ENCODE results near the gene OTUB1. TPM values are rescaled to one million over a fixed set of nuclear protein-coding genes. Genes with fewer than 3 reads are reported as not detected.
A peak's percentile ranks its signal among the peaks of the same experiment; 100 is the strongest.

Gene OTUB1, protein sequence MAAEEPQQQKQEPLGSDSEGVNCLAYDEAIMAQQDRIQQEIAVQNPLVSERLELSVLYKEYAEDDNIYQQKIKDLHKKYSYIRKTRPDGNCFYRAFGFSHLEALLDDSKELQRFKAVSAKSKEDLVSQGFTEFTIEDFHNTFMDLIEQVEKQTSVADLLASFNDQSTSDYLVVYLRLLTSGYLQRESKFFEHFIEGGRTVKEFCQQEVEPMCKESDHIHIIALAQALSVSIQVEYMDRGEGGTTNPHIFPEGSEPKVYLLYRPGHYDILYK
- 10 to 100 TPM; 50.9 to 81.4 (median 79.3) TPM for total RNA-seq

DNA sequence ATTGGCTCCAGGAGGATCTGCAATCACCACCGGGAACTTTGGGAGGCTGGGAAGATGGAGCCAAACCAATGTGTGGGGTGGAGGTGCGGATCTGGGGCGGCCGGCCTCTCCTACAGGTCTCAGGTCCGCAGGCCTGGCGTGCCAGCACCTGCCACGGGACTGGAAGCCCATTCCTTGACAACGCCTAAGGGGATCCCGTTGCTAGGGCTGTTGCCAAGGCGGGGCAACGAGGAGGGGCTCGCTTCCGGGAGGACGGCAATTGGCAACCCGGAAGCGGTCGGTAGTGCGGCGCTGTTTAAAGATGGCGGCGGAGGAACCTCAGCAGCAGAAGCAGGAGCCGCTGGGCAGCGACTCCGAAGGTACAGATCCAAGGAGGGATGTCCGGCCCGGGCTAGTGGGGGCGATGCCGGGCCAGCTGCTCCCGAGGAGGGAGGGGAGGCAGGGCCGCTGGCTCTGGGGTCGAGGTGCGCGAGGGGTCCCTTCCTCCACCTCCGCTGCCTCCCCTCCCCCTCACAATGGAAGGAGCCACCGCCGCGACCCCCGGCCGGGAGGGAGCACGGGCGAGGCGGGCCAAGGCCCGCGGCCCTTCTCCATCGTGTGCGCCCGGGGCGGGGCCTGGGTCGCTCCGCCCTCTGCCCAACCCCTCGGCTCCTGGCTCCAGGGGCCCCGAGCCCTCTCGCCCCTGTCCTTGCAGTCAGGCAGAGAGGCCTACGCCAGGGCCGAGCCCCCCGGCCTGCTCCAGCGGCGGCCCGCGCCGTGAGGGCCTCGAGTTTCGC, at the start of gene OTUB1:
Gene OTUB1 (plus strand): TSS at position 283 of the 776 bp plus-strand sequence. CDS start 19 bp downstream, at position 302.
- intact Hi-C loops (cut with DNase I; ENCODE audit: low total_unique reads) = no loop called here

DNA sequence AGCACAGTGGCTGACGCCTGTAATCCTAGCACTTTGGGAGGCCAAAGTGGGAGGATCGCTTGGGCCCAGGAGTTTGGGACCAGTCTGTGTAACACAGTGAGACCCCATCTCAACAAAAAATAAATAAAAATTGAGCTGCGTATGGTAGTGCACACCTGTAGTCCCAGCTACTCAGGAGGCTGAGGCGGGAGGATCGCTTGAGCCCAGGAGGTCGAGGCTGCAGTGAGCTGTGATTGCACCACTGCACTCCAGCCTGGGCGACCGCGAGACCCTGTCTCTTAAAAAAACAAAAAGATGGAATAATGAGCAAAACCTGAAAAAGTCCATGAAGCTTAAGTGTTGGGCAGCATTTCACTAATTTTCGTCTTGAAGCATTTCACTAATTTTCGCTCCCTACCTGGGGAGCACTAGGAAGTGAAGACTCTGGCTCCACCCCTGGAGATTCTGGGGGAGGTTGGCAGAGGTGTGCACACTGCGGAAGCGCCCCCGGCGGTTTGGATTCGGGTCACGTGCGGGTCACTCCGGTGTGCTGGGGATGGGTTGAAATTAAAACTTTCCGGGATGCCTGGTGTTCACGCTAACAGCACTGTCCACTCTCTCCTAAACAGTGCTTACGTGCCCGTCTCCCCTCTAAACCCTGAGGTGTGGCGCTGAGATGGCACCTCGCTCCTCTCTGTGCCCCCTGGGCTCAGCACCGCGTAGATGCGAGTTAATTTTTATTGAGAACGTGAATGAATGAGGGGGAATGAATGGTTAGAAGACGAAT, 48.3 kb upstream of the OTUB1 start:
- DNase-seq (ENCODE audit: low spot score in 2 of 2) = no peak
- intact Hi-C loops (cut with DNase I; ENCODE audit: low total_unique reads) = loop anchor here (2.0 kb wide), 1 partner anchor 169 kb away; the partner anchor contains the start of gene ZFTA
- Histone ChIP-seq H3K27ac (peak overlapping the region; percentile 76 to 88), H3K4me3 (peak overlapping the region; percentile 68 to 76 (median 74)), H3K9me3 (no peaks in the 10 kb centered on the region), H3K4me1 (peaks cover 0 to 4% of the 10 kb centered on the region in 2 donors), H3K27me3 (no peaks in the 10 kb centered on the region), H3K36me3 (no peaks in the 10 kb centered on the region)
- TF ChIP-seq, protein P1, sequence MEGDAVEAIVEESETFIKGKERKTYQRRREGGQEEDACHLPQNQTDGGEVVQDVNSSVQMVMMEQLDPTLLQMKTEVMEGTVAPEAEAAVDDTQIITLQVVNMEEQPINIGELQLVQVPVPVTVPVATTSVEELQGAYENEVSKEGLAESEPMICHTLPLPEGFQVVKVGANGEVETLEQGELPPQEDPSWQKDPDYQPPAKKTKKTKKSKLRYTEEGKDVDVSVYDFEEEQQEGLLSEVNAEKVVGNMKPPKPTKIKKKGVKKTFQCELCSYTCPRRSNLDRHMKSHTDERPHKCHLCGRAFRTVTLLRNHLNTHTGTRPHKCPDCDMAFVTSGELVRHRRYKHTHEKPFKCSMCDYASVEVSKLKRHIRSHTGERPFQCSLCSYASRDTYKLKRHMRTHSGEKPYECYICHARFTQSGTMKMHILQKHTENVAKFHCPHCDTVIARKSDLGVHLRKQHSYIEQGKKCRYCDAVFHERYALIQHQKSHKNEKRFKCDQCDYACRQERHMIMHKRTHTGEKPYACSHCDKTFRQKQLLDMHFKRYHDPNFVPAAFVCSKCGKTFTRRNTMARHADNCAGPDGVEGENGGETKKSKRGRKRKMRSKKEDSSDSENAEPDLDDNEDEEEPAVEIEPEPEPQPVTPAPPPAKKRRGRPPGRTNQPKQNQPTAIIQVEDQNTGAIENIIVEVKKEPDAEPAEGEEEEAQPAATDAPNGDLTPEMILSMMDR (IDR thresholded peaks at IDR 0.05) = no peak
- TF ChIP-seq POLR2AphosphoS5 (IDR thresholded peaks at IDR 0.05) (no peak), POLR2A (IDR thresholded peaks at IDR 0.05) (no peak)

More for the DNA sequence above, at the start of gene OTUB1:
- Histone ChIP-seq H3K9me3 (no peaks in the 10 kb centered on the region), H3K36me3 (no peaks in the 10 kb centered on the region), H3K27me3 (no peaks in the 10 kb centered on the region), H3K4me3 (peak within 1 kb of the TSS; percentile 90 to 100 (median 99)), H3K4me1 (peaks cover 0 to 2% of the 10 kb centered on the region in 2 donors), H3K27ac (peak within 1 kb of the TSS; percentile 91 to 93)
- peak; percentile 93 to 97 for DNase-seq (ENCODE audit: low spot score in 2 of 2)
- peak; percentile 80 to 87 (median 82) for TF ChIP-seq POLR2AphosphoS5 (IDR thresholded peaks at IDR 0.05)
- TF ChIP-seq POLR2A (IDR thresholded peaks at IDR 0.05) = peak; percentile 21
- TF ChIP-seq, protein P1 (IDR thresholded peaks at IDR 0.05) = peak in 1 of 3 donors; percentile 4

DNA sequence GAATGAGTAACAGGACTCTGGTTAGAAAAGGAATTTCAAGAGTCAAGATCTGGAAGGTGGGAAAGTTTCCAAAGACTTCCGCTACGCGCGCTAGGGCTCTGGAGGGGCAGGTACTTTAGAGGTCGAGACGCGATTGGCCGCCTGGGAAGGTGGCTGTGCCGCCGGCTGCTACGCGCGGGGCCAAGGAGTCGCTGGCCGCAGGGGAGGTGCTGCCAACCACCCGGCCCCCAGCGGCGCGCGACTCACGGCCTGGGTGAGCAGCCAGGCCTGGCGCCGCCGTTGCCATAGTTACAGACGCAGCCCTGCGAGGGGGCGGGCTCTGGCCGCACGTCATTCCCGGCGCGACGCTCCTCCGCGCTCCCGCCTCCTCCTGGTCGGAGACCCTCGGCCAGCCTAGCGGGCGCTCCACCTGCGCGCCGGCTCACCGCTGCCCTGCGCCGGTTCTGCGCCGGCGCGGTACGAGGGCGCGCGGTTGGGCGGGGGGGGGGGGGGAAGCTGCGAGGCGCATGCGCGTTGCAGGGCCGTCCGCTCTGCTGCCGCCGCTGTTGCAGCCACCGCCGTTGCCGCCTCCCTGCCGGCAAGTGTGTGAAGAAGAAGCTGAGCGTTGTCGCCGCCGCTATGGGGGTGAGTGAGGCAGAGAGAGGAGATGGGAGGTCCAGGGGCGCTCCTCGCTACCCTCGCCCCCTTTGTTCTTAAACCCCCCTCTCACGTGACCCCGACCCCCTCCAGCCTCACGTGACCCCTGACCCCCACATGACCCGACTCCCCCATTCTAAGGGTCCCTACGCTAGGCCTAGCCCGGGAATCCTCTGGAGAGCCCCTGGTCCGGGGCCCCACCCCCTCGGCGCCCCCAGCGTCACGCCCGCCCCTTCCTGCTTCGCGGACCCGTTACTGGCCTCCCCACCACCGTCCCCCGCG, 47.5 kb upstream of the OTUB1 start, which contains the start of gene NAA40:
Gene NAA40 (plus strand): TSS at position 524 of the 918 bp plus-strand sequence. CDS start 95 bp downstream, at position 619.
- TF ChIP-seq, protein P1 (IDR thresholded peaks at IDR 0.05) = peak in 1 of 3 donors; percentile 10
- TF ChIP-seq POLR2AphosphoS5 (IDR thresholded peaks at IDR 0.05) = peak in 2 of 3 donors; percentile 12 to 56
- no peak for TF ChIP-seq POLR2A (IDR thresholded peaks at IDR 0.05)
- Histone ChIP-seq H3K27me3 (no peaks in the 10 kb centered on the region), H3K4me3 (peak within 1 kb of the TSS; percentile 68 to 76 (median 74)), H3K9me3 (no peaks in the 10 kb centered on the region), H3K27ac (peak within 1 kb of the TSS; percentile 76 to 88), H3K4me1 (peaks cover 0 to 4% of the 10 kb centered on the region in 2 donors), H3K36me3 (no peaks in the 10 kb centered on the region)
- intact Hi-C loops (cut with DNase I; ENCODE audit: low total_unique reads) = loop anchor here (2.0 kb wide), 1 partner anchor 170 kb away; the partner anchor contains the start of gene ZFTA
- DNase-seq (ENCODE audit: low spot score in 2 of 2) = peak; percentile 85

DNA sequence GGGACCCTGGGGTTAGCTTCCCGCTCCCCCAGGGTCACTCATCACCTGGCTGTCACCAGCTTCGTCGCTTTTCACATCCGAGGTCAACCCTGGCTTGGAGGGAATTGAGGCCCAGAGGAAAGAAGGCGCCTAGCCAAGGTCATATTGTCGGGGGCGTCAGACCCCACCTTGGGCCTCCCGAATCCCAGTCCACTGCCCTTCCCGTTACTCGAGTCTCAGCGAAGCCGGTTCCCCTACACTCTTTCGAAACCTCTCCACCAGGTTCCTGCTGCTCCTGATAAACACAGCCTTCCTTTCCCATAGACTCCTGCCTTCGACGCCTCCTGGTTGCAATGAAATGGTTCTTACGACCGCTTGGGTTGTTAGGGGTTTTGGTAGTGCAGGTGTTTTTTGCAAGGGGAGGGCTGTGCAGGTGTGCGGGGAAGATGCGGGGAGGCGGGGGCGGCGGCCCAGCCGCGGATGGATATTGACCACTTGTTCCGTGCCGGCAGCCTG, 46.8 kb upstream of the OTUB1 start:
- Histone ChIP-seq H3K36me3 (no peaks in the 10 kb centered on the region), H3K27ac (peak overlapping the region; percentile 76 to 88), H3K4me3 (peak overlapping the region; percentile 68 to 76 (median 74)), H3K4me1 (peaks cover 0 to 4% of the 10 kb centered on the region in 2 donors), H3K27me3 (no peaks in the 10 kb centered on the region), H3K9me3 (no peaks in the 10 kb centered on the region)
- DNase-seq (ENCODE audit: low spot score in 2 of 2) = no peak
- no peak for TF ChIP-seq POLR2AphosphoS5 (IDR thresholded peaks at IDR 0.05)
- TF ChIP-seq, protein P1 (IDR thresholded peaks at IDR 0.05) = no peak
- no peak for TF ChIP-seq POLR2A (IDR thresholded peaks at IDR 0.05)
- intact Hi-C loops (cut with DNase I; ENCODE audit: low total_unique reads) = loop anchor here (2.0 kb wide), 1 partner anchor 171 kb away; the partner anchor contains the start of gene ZFTA

All from breast epithelium (tissue), 4 donors.